Measurements from ENCODE around the gene EPAS1. TPM values are rescaled to one million over a fixed set of nuclear protein-coding genes. Genes with fewer than 3 reads are reported as not detected.

The EPAS1 gene
- total and polyA plus RNA-seq, 2 of the 13 experiments (the other 11 are each of a cell fraction or from before 2014, with no cell fraction given): 47.1 to 182 TPM

DNA sequence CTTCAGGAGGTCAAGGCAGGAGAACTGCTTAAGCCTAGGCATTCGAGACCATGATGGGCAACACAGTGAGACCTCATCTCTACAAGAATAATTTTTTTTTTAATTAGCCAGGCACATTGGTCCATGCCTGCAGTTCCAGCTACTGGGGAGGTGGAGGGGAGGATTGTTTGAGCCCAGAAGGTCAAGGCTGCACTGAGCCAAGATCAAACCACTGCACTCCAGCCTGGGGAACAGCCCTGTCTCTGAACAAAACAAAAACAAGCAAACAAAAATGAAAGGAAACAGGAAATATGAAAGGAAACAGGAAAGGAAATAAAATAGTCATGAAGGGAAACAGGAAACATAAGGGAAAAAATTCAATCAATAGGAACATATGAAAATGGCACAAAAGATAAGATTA, 117.5 kb downstream of the EPAS1 start (continued):
- peak; percentile 73 for TF ChIP-seq ZMYM4 (CRISPR knock-in tag; IDR thresholded peaks at IDR 0.05)
- TF ChIP-seq ZFP62 (CRISPR knock-in tag; IDR thresholded peaks at IDR 0.05): no peak
- TF ChIP-seq ZNF768 (CRISPR knock-in tag; IDR thresholded peaks at IDR 0.05): no peak
- TF ChIP-seq, protein P1, sequence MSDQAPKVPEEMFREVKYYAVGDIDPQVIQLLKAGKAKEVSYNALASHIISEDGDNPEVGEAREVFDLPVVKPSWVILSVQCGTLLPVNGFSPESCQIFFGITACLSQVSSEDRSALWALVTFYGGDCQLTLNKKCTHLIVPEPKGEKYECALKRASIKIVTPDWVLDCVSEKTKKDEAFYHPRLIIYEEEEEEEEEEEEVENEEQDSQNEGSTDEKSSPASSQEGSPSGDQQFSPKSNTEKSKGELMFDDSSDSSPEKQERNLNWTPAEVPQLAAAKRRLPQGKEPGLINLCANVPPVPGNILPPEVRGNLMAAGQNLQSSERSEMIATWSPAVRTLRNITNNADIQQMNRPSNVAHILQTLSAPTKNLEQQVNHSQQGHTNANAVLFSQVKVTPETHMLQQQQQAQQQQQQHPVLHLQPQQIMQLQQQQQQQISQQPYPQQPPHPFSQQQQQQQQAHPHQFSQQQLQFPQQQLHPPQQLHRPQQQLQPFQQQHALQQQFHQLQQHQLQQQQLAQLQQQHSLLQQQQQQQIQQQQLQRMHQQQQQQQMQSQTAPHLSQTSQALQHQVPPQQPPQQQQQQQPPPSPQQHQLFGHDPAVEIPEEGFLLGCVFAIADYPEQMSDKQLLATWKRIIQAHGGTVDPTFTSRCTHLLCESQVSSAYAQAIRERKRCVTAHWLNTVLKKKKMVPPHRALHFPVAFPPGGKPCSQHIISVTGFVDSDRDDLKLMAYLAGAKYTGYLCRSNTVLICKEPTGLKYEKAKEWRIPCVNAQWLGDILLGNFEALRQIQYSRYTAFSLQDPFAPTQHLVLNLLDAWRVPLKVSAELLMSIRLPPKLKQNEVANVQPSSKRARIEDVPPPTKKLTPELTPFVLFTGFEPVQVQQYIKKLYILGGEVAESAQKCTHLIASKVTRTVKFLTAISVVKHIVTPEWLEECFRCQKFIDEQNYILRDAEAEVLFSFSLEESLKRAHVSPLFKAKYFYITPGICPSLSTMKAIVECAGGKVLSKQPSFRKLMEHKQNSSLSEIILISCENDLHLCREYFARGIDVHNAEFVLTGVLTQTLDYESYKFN (CRISPR knock-in tag; conservative IDR thresholded peaks at IDR 0.05): peak; percentile 94
- TF ChIP-seq DRAP1 (CRISPR knock-in tag; IDR thresholded peaks at IDR 0.05): peak; percentile 28; the same call in 1 of the 2 replicates
- TF ChIP-seq ZNF468 (CRISPR knock-in tag; IDR thresholded peaks at IDR 0.05): no peak
- TF ChIP-seq ZNF280B (CRISPR knock-in tag; IDR thresholded peaks at IDR 0.05; ENCODE audit: borderline replicate concordance): no peak
- TF ChIP-seq GATAD2A (CRISPR knock-in tag; IDR thresholded peaks at IDR 0.05): peak; percentile 82
- 0 out of 2 replicates have a peak, but pooled peaks have one; percentile 31 for TF ChIP-seq ZNF670 (CRISPR knock-in tag; IDR thresholded peaks at IDR 0.05; ENCODE audit: borderline replicate concordance)
- TF ChIP-seq, protein P2, sequence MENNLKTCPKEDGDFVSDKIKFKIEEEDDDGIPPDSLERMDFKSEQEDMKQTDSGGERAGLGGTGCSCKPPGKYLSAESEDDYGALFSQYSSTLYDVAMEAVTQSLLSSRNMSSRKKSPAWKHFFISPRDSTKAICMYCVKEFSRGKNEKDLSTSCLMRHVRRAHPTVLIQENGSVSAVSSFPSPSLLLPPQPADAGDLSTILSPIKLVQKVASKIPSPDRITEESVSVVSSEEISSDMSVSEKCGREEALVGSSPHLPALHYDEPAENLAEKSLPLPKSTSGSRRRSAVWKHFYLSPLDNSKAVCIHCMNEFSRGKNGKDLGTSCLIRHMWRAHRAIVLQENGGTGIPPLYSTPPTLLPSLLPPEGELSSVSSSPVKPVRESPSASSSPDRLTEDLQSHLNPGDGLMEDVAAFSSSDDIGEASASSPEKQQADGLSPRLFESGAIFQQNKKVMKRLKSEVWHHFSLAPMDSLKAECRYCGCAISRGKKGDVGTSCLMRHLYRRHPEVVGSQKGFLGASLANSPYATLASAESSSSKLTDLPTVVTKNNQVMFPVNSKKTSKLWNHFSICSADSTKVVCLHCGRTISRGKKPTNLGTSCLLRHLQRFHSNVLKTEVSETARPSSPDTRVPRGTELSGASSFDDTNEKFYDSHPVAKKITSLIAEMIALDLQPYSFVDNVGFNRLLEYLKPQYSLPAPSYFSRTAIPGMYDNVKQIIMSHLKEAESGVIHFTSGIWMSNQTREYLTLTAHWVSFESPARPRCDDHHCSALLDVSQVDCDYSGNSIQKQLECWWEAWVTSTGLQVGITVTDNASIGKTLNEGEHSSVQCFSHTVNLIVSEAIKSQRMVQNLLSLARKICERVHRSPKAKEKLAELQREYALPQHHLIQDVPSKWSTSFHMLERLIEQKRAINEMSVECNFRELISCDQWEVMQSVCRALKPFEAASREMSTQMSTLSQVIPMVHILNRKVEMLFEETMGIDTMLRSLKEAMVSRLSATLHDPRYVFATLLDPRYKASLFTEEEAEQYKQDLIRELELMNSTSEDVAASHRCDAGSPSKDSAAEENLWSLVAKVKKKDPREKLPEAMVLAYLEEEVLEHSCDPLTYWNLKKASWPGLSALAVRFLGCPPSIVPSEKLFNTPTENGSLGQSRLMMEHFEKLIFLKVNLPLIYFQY (CRISPR knock-in tag; IDR thresholded peaks at IDR 0.05; ENCODE audit: borderline replicate concordance): no peak
- peak in 1 of 2 experiments; percentile 85; a peak in 2 of 4 replicates for TF ChIP-seq EP300 (IDR thresholded peaks at IDR 0.05; ENCODE audit: low read depth in 2 of 2, low read length in 2 of 2)
- TF ChIP-seq EP300 (CRISPR knock-in tag; IDR thresholded peaks at IDR 0.05; ENCODE audit: borderline replicate concordance): no peak; the same call in 1 of the 2 replicates
- TF ChIP-seq CHD2 (IDR thresholded peaks at IDR 0.05; ENCODE audit: low read depth, low read length): no peak
- TF ChIP-seq JUND (CRISPR knock-in tag; IDR thresholded peaks at IDR 0.05): no peak
- TF ChIP-seq NFATC3 (CRISPR knock-in tag; IDR thresholded peaks at IDR 0.05): no peak
- TF ChIP-seq, protein P3, sequence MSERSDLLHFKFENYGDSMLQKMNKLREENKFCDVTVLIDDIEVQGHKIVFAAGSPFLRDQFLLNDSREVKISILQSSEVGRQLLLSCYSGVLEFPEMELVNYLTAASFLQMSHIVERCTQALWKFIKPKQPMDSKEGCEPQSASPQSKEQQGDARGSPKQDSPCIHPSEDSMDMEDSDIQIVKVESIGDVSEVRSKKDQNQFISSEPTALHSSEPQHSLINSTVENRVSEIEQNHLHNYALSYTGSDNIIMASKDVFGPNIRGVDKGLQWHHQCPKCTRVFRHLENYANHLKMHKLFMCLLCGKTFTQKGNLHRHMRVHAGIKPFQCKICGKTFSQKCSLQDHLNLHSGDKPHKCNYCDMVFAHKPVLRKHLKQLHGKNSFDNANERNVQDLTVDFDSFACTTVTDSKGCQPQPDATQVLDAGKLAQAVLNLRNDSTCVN (CRISPR knock-in tag; IDR thresholded peaks at IDR 0.05; ENCODE audit: borderline replicate concordance): 0 out of 2 replicates have a peak, but pooled peaks have one; percentile 45
- TF ChIP-seq NR2C2 (CRISPR knock-in tag; IDR thresholded peaks at IDR 0.05; ENCODE audit: borderline replicate concordance): peak; percentile 71
- no peak for TF ChIP-seq LCORL (IDR thresholded peaks at IDR 0.05)
- TF ChIP-seq LCORL (CRISPR knock-in tag; IDR thresholded peaks at IDR 0.05): peak; percentile 53; the same call in 1 of the 2 replicates
- TF ChIP-seq PITX1 (CRISPR knock-in tag; IDR thresholded peaks at IDR 0.05): peak; percentile 88
